Natural killer cell (primary cell): Measurements from ENCODE around the gene FLYWCH2. TPM values are rescaled to one million over a fixed set of nuclear protein-coding genes. Genes with fewer than 3 reads are reported as not detected.
"Not testable (repeated sequence)": the region's sequence is repeated elsewhere in the genome, so short reads cannot be mapped to it uniquely, and the experiment has no call there.

ENCODE experiments used
- ATAC-seq, 3 donors: fragments of 150-1000 bp in 2 of 3; fragments of 200-7000 bp in 1 of 3; cut with Tn5 transposase; 1 replicate in 1 of 3; 2 replicates in 2 of 3; pipeline ENCODE4 v1.10.0; 2021; ENCODE audit warnings: mild to moderate bottlenecking in 2 of 3, moderate library complexity in 2 of 3
- DNase-seq, 2 donors: peaks; one replicate each; pipeline versions ENCODE4 v3.0.0 to v3.0.0-alpha.2; 2013 to 2021; ENCODE audit warnings: mixed read lengths in 1 of 2
- H3K27ac ChIP-seq: one replicate; pipeline ENCODE4 v1.5.1; 2013; ENCODE audit warnings: mild to moderate bottlenecking, low read length
- H3K27me3 ChIP-seq: one replicate; pipeline ENCODE4 v1.6.1; 2013; ENCODE audit warnings: low read length; ENCODE audit not compliant: control insufficient read depth, insufficient read depth
- H3K36me3 ChIP-seq: one replicate; pipeline ENCODE4 v1.6.1; 2013; ENCODE audit warnings: low read length; ENCODE audit not compliant: control insufficient read depth, insufficient read depth
- H3K4me1 ChIP-seq: one replicate; pipeline ENCODE4 v1.6.1; 2013; ENCODE audit warnings: low read length; ENCODE audit not compliant: control insufficient read depth, insufficient read depth
- H3K4me3 ChIP-seq: one replicate; pipeline ENCODE4 v1.5.1; 2013; ENCODE audit warnings: low read length
- H3K9me3 ChIP-seq: one replicate; pipeline ENCODE4 v1.6.1; 2013; ENCODE audit warnings: low read length; ENCODE audit not compliant: control insufficient read depth, insufficient read depth
- H3K27ac Mint-ChIP-seq, 2 donors: one replicate each; pipeline ENCODE4 v1.8.0; 2022; ENCODE audit warnings: mild to moderate bottlenecking in 2 of 2, mixed read lengths in 2 of 2, moderate library complexity in 1 of 2
- H3K27me3 Mint-ChIP-seq, 2 donors: one replicate each; pipeline ENCODE4 v1.8.0; 2022; ENCODE audit warnings: low read depth in 2 of 2, mixed read lengths in 2 of 2
- H3K36me3 Mint-ChIP-seq: one replicate; pipeline ENCODE4 v1.8.0; 2022; ENCODE audit warnings: mixed read lengths
- H3K4me1 Mint-ChIP-seq, 2 donors: one replicate each; pipeline ENCODE4 v1.8.0; 2022; ENCODE audit warnings: mixed read lengths in 2 of 2
- H3K4me3 Mint-ChIP-seq: one replicate; pipeline ENCODE4 v1.8.0; 2022; ENCODE audit warnings: mild to moderate bottlenecking, moderate library complexity, mixed read lengths
- H3K9me3 Mint-ChIP-seq, 2 donors: one replicate each; pipeline ENCODE4 v1.8.0; 2022; ENCODE audit warnings: mixed read lengths in 2 of 2
- CTCF ChIP-seq: fragments of 200-600 bp; IDR thresholded peaks from one replicate; pipeline ENCODE4 v1.8.0; 2022; ENCODE audit warnings: antibody characterized with exemption
- WGBS: methylation state at CpG from one replicate; pipeline ENCODE4 v1.1.7; 2013; ENCODE audit warnings: missing lambda C conversion rate; ENCODE audit not compliant: insufficient coverage; 5-methylcytosine and 5-hydroxymethylcytosine counted together
- intact Hi-C: fragments of 100-400 bp; cut with micrococcal nuclease; formaldehyde crosslinking; loops from one replicate; pipeline ENCODE4 v1.14.2; 2022
- total RNA-seq, 4 donors: library from RNA; stranded (reverse); fragments of 120-200 nt in 1 of 4; gene quantifications; one replicate each; pipeline versions ENCODE4 v1.2.3 to v1.2.4, GENCODE V29; 2013 to 2022

FLYWCH2 gene
- total RNA-seq, 3 donors from 2014 or later (not counting 1 experiment from before 2014, with no cell fraction given) = 12.0 to 12.7 (median 12.6) TPM

- Mint-ChIP-seq H3K4me1 (peaks cover 20 to 33% of the 10 kb centered on the region in 2 donors), H3K36me3 (no peaks in the 10 kb centered on the region), H3K27me3 (no peaks in the 10 kb centered on the region)
These were observed 22.4 kb downstream of the FLYWCH2 start for GRCh38 chr16:2905241-2905987.

GRCh38 chr16:2905988-2906387 lies 23.0 kb downstream of the FLYWCH2 start:
- Histone ChIP-seq H3K4me1 (peaks cover 33% of the 10 kb centered on the region), H3K36me3 (no peaks in the 10 kb centered on the region), H3K9me3 (no peaks in the 10 kb centered on the region), H3K27ac (peak overlapping the region; percentile 41), H3K4me3 (no peak overlapping the region), H3K27me3 (no peaks in the 10 kb centered on the region)
- WGBS = 38% methylated on average over 11 of the region's 12 CpGs
- Mint-ChIP-seq H3K36me3 (no peaks in the 10 kb centered on the region), H3K9me3 (no peaks in the 10 kb centered on the region), H3K4me1 (peaks cover 20 to 33% of the 10 kb centered on the region in 2 donors), H3K27me3 (no peaks in the 10 kb centered on the region), H3K27ac (peak overlapping the region; percentile 90 to 93), H3K4me3 (peak overlapping the region; percentile 70)
- no peak for ATAC-seq
- no peak for DNase-seq
- no peak for TF ChIP-seq CTCF
- intact Hi-C loops = loop anchor here (1.0 to 2.0 kb wide), 3 partner anchors 13 to 23 kb away; partner anchors contain the start of gene FLYWCH2

More at GRCh38 chr16:2905241-2905987, 22.4 kb downstream of the FLYWCH2 start:
- intact Hi-C loops = loop anchor here (1.0 to 2.0 kb wide), 3 partner anchors 13 to 22 kb away; partner anchors contain the start of gene FLYWCH2
- H3K4me3 Mint-ChIP-seq = peak overlapping the region; percentile 70
- Histone ChIP-seq H3K36me3 (no peaks in the 10 kb centered on the region), H3K9me3 (no peaks in the 10 kb centered on the region), H3K27me3 (no peaks in the 10 kb centered on the region), H3K4me1 (peaks cover 32% of the 10 kb centered on the region), H3K27ac (peak overlapping the region; percentile 75), H3K4me3 (peak overlapping the region; percentile 83)
- no peak for TF ChIP-seq CTCF
- no peaks in the 10 kb centered on the region for H3K9me3 Mint-ChIP-seq
- peak overlapping the region; percentile 90 to 93 for H3K27ac Mint-ChIP-seq
- 0% methylated on average over 49 of the region's 51 CpGs for WGBS
- peak; percentile 91 to 96 for DNase-seq
- ATAC-seq = peak; percentile 79 to 92 (median 82)

- Mint-ChIP-seq H3K4me1 (peaks cover 25 to 40% of the 10 kb centered on the region in 2 donors), H3K4me3 (peak overlapping the region; percentile 40), H3K27ac (peak overlapping the region; percentile 90 to 93)
- H3K27me3 ChIP-seq, H3K36me3 ChIP-seq, H3K27me3 Mint-ChIP-seq, intact Hi-C loops, H3K9me3 Mint-ChIP-seq, ATAC-seq, H3K9me3 ChIP-seq, H3K36me3 Mint-ChIP-seq, H3K4me3 ChIP-seq: not testable (repeated sequence)
- TF ChIP-seq CTCF = peak; percentile 58
- Histone ChIP-seq H3K27ac (peak overlapping the region; percentile 41), H3K4me1 (peaks cover 40% of the 10 kb centered on the region)
- DNase-seq = peak; percentile 51 to 80
- 19% methylated on average over 13 of the region's 17 CpGs for WGBS
These were observed 24.2 kb downstream of the FLYWCH2 start for GRCh38 chr16:2907084-2907753.
